Gastroesophageal sphincter (tissue), 4 donors: Measurements from ENCODE around the gene SNX9. TPM values are rescaled to one million over a fixed set of nuclear protein-coding genes. Genes with fewer than 3 reads are reported as not detected.
"Not testable (repeated sequence)": the region's sequence is repeated elsewhere in the genome, so short reads cannot be mapped to it uniquely, and the experiment has no call there.

Experiments used
- ATAC-seq: fragments of 150-250 bp; one replicate; pipeline ENCODE4 v1.9.1; 2016; ENCODE audit warnings: mild to moderate bottlenecking, moderate library complexity
- H3K27ac ChIP-seq, 4 donors: fragments of 200-600 bp; sonication (generic) in 3 of 4; 1 replicate in 3 of 4; 2 replicates in 1 of 4; pipeline ENCODE4 v1.5.1; 2016 to 2019
- H3K27me3 ChIP-seq: fragments of 200-600 bp; sonication (generic); one replicate; pipeline ENCODE4 v1.5.1; 2019
- H3K36me3 ChIP-seq, 2 donors: fragments of 200-600 bp; sonication (generic); one replicate each; pipeline ENCODE4 v1.5.1; 2019; ENCODE audit warnings: control low read depth in 1 of 2
- H3K4me1 ChIP-seq, 3 donors: fragments of 200-600 bp; sonication (generic); 1 replicate in 2 of 3; 2 replicates in 1 of 3; pipeline ENCODE4 v1.5.1; 2016 to 2019; ENCODE audit warnings: control low read depth in 2 of 3
- H3K4me3 ChIP-seq, 2 donors: fragments of 200-600 bp; sonication (generic); one replicate each; pipeline ENCODE4 v1.5.1; 2019; ENCODE audit warnings: mild to moderate bottlenecking in 1 of 2, moderate library complexity in 1 of 2
- H3K9me3 ChIP-seq, 3 donors: fragments of 200-600 bp; sonication (generic); one replicate each; pipeline ENCODE4 v1.5.1; 2017 to 2019; ENCODE audit warnings: control low read depth in 2 of 3
- CTCF ChIP-seq, 4 experiments: fragments of 200-600 bp in 2 of 4; fragments of 450-650 bp in 2 of 4; sonication (generic) in 1 of 4; IDR thresholded peaks; one replicate each; pipeline ENCODE4 v1.5.1; 2017 to 2019; ENCODE audit warnings: antibody characterized with exemption in 4 of 4, mild to moderate bottlenecking in 2 of 4, moderate library complexity in 2 of 4
- EP300 ChIP-seq: sonication (generic); formaldehyde crosslinking; IDR thresholded peaks from one replicate; pipeline ENCODE4 v1.6.1; 2017; ENCODE audit warnings: antibody characterized with exemption, mild to moderate bottlenecking
- POLR2A ChIP-seq, 2 donors: fragments of 450-650 bp; IDR thresholded peaks; one replicate each; pipeline ENCODE4 v1.6.1; 2017; ENCODE audit warnings: antibody characterized with exemption in 2 of 2, mild to moderate bottlenecking in 2 of 2, moderate library complexity in 1 of 2
- POLR2AphosphoS5 ChIP-seq: sonication (generic); formaldehyde crosslinking; IDR thresholded peaks from one replicate; pipeline ENCODE4 v1.6.1; 2017; ENCODE audit warnings: antibody characterized with exemption
- WGBS, 2 donors: methylation state at CpG; one replicate each; pipeline ENCODE4 v1.1.5; 2018; ENCODE audit warnings: low coverage in 1 of 2; 5-methylcytosine and 5-hydroxymethylcytosine counted together
- total RNA-seq, 4 donors: library from RNA; depleted of rRNA; stranded (reverse); fragments of >200 nt; gene quantifications; one replicate each; pipeline ENCODE4 v1.1.0, GENCODE V29; 2016

SNX9 gene
- total RNA-seq, 4 donors from 2014 or later: 68.3 to 101 (median 85.0) TPM

- peaks cover 0 to 52% of the 10 kb centered on the region in 2 donors for H3K36me3 ChIP-seq
- ATAC-seq: no peak
- H3K9me3 ChIP-seq: no peaks in the 10 kb centered on the region
- H3K27me3 ChIP-seq: no peaks in the 10 kb centered on the region
- WGBS, 2 donors: 92 to 100% methylated on average over 1 to 2 of the region's 4 CpGs
- H3K4me1 ChIP-seq: no peaks in the 10 kb centered on the region
- H3K27ac ChIP-seq: no peak overlapping the region
- TF ChIP-seq CTCF (IDR thresholded peaks at IDR 0.05): no peak
- no peak for TF ChIP-seq POLR2AphosphoS5
- TF ChIP-seq POLR2A (IDR thresholded peaks at IDR 0.05): no peak
- TF ChIP-seq EP300: no peak
- H3K4me3 ChIP-seq: no peak overlapping the region
Measured at GRCh38 chr6:157896932-157897331, 73.9 kb downstream of the SNX9 start.

- peaks cover 0 to 58% of the 10 kb centered on the region in 2 donors for H3K36me3 ChIP-seq
- 37 to 58% methylated on average over 2 to 6 of the region's 7 CpGs for WGBS, 2 donors
- no peak for ATAC-seq
- no peaks in the 10 kb centered on the region for H3K27me3 ChIP-seq
- no peaks in the 10 kb centered on the region for H3K4me1 ChIP-seq
- no peak overlapping the region for H3K4me3 ChIP-seq
- TF ChIP-seq EP300 (no peak), CTCF (IDR thresholded peaks at IDR 0.05) (no peak), POLR2A (IDR thresholded peaks at IDR 0.05) (no peak), POLR2AphosphoS5 (no peak)
- no peak overlapping the region for H3K27ac ChIP-seq
- no peaks in the 10 kb centered on the region for H3K9me3 ChIP-seq
Measured at GRCh38 chr6:157898169-157898568, 75.1 kb downstream of the SNX9 start.

- H3K27me3 ChIP-seq: no peaks in the 10 kb centered on the region
- peaks cover 0 to 63% of the 10 kb centered on the region in 2 donors for H3K36me3 ChIP-seq
- H3K4me1 ChIP-seq: no peaks in the 10 kb centered on the region
- ATAC-seq: no peak
- H3K27ac ChIP-seq: no peak overlapping the region
- TF ChIP-seq EP300 (no peak), POLR2A (IDR thresholded peaks at IDR 0.05) (no peak)
- WGBS, 2 donors: 20 to 73% methylated on average over 2 to 3 of the region's 3 CpGs
- no peaks in the 10 kb centered on the region for H3K9me3 ChIP-seq
- H3K4me3 ChIP-seq: no peak overlapping the region
Measured at GRCh38 chr6:157898640-157899039, 75.6 kb downstream of the SNX9 start.

DNA sequence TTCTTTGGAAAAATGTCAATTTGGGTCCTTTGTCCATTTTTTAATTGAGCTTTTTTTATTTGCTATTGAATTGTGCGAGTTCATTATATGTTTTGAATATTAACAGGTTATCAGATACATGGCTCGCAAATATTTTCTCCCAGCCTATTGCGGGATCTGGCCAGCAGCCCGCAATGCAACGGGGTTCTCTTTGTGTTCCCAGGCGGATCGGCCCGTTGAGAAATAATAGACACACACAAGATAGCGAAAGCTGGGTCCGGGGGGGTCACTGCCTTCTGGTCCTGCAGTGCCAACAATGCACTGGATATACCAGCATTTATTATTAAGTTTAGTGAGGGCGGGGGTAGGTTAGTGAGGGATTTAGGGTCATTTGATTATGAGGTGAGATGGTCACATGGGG, 77.2 kb downstream of the SNX9 start:
- H3K27me3 ChIP-seq, H3K4me3 ChIP-seq, H3K4me1 ChIP-seq, H3K9me3 ChIP-seq, H3K27ac ChIP-seq, ATAC-seq: not testable (repeated sequence)
- 90 to 93% methylated on average over 2 to 9 of the region's 11 CpGs for WGBS, 2 donors
- peaks cover 0 to 79% of the 10 kb centered on the region in 2 donors for H3K36me3 ChIP-seq

DNA sequence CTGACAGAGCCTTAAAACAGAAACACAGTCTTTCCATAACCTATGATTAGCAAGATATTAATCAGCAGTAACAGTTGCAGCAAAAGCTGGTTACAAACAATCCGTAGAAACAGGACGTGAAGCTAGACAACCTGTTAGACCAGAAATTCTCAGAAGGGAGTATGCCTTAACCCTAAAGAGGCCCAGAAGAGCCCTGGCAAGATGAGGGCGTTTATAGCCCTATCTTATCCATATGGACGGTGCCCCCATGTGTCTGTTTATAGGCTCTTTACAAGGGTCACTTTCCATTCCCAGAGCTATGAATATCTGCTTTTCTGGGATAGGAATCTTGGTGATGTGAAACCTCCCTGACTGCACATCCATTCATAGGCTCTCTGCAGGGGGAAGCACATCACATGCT, 77.7 kb downstream of the SNX9 start:
- H3K4me1 ChIP-seq, H3K9me3 ChIP-seq, H3K4me3 ChIP-seq, H3K27ac ChIP-seq, H3K27me3 ChIP-seq, ATAC-seq: not testable (repeated sequence)
- H3K36me3 ChIP-seq: peaks cover 0 to 84% of the 10 kb centered on the region in 2 donors
- 90% methylated on average over 4 of the region's 4 CpGs; no CpG with 5 or more reads in 1 of the 2 donors for WGBS, 2 donors

DNA sequence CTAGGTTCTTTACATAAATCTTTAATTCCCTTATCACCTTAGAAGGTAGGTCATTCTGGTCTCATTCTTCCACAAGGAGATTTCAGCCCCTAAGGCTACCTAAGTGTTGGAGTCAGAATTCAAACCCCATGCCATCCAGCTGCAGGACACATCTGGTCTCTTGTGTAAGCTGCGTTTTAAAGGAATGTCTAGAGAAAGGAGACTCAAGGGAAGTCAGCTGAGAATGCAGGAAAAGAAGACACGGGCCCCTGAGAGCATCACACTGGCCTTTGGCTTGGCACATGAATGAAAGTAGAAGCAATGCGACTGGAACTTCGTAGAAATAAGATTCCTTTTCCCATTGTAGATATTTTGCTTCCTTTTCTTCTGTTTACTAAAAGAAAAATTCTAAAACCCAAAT, 82.0 kb downstream of the SNX9 start:
- H3K27ac ChIP-seq: no peak overlapping the region
- no peaks in the 10 kb centered on the region for H3K9me3 ChIP-seq
- peaks cover 0 to 4% (median 0%) of the 10 kb centered on the region in 3 donors for H3K4me1 ChIP-seq
- ATAC-seq: no peak
- H3K4me3 ChIP-seq: no peak overlapping the region
- WGBS, 2 donors: 62 to 89% methylated on average over 4 of the region's 4 CpGs
- no peaks in the 10 kb centered on the region for H3K27me3 ChIP-seq
- no peak for TF ChIP-seq CTCF (IDR thresholded peaks at IDR 0.05)
- no peak for TF ChIP-seq EP300
- no peak for TF ChIP-seq POLR2AphosphoS5
- TF ChIP-seq POLR2A (IDR thresholded peaks at IDR 0.05): no peak
- H3K36me3 ChIP-seq: peaks cover 0 to 75% of the 10 kb centered on the region in 2 donors
